DOHH2 (cell line): ENCODE data around the gene PRKAB1.

Source experiments
- EZH2phosphoT487 ChIP-seq: fragments of 200-600 bp; sonication (generic); IDR thresholded peaks from 2 replicates; pipeline ENCODE4 v1.6.1; 2017; ENCODE audit warnings: borderline replicate concordance, mild to moderate bottlenecking, antibody characterized with exemption, low read length, moderate library complexity, mixed read lengths
- TF ChIP-seq, protein P1 (sequence below): fragments of 200-600 bp; sonication (generic); IDR thresholded peaks from one replicate; pipeline ENCODE4 v1.5.1; 2014; ENCODE audit warnings: antibody characterized with exemption, mild to moderate bottlenecking, low read depth, low read length; ENCODE audit not compliant: poor library complexity, severe bottlenecking

- TF ChIP-seq, protein P1, sequence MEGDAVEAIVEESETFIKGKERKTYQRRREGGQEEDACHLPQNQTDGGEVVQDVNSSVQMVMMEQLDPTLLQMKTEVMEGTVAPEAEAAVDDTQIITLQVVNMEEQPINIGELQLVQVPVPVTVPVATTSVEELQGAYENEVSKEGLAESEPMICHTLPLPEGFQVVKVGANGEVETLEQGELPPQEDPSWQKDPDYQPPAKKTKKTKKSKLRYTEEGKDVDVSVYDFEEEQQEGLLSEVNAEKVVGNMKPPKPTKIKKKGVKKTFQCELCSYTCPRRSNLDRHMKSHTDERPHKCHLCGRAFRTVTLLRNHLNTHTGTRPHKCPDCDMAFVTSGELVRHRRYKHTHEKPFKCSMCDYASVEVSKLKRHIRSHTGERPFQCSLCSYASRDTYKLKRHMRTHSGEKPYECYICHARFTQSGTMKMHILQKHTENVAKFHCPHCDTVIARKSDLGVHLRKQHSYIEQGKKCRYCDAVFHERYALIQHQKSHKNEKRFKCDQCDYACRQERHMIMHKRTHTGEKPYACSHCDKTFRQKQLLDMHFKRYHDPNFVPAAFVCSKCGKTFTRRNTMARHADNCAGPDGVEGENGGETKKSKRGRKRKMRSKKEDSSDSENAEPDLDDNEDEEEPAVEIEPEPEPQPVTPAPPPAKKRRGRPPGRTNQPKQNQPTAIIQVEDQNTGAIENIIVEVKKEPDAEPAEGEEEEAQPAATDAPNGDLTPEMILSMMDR = peak; percentile 80
- TF ChIP-seq EZH2phosphoT487 = no peak
These were observed 18.6 kb upstream of the PRKAB1 start for GRCh38 chr12:119649202-119649808.
